NOMO-1 treated with DMSO at 0.1 percent for 48 hours (cell line): ENCODE results near the gene KRTAP10-12.

Source experiments
- DNase-seq: peaks from one replicate; lab custom pipeline; 2025; ENCODE audit not compliant: unreplicated experiment; lab: John Stamatoyannopoulos, UW

The KRTAP10-12 gene

GRCh38 chr21:44730951-44731579 lies 34.1 kb downstream of the KRTAP10-12 start:
- DNase-seq = peak; percentile 26

DNA sequence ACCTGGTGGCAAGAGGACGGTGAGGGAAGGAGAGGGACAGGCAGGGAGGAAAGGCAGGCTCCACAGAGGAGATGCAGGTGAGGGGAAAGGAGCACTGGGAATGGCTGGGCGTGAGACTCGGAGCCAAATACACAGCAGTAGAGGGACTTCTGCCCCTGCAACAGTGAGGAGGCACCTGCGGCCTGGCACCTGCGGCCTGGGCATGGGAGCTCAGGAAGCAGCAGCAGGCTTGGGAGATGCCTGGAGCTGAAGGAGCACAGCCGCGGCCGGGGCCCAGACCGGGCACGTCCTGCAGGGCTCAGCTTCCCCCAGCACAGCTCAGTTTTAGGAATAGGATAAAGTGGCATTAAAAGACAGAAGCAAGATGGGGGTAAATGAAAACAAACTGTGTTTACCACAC lies 35.3 kb downstream of the KRTAP10-12 start:
- no peak for DNase-seq

- DNase-seq = no peak
Measured at GRCh38 chr21:44732956-44733355, 36.0 kb downstream of the KRTAP10-12 start.

- DNase-seq = no peak
Measured at GRCh38 chr21:44734026-44734745, 37.2 kb downstream of the KRTAP10-12 start.

DNA sequence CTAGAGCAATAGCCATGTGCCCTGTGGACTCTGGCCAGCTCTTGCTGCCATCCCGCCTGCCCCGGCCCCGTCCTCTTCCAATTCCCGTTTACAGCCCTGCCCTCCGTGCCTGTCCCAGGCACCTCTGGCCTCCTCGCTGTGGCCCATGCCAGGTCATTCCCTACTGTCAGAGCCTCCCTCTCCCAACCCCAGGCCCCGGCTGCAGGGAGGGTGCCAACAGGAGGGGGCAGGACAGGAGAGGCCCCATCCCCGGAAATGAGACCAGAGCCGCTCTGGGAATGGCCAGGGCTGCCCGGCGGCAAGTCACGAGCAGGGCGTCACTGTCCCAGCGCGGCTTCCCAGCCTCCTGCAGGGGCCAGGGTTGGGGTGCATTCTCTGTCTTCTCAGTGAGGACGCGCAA lies 37.9 kb downstream of the KRTAP10-12 start:
- DNase-seq = no peak

DNA sequence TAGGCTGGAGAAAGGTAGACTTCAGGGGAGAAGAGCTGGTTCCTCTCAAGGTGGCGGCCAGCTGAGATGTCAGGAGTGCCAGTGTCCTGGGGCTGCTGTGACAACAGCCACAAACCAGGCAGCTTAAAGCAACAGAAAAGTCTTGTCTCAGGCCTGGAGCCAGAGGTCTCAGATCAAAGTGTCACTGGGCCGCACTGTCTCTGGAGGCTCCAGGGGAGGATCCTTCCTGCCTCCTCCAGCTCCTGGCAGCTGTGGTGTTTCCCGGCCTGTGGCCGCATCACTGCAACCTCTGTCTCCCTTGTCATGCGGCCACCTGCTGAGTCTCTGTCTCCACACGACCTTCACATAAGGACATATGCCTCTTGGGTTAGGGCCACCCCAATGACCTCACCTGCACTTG lies 38.8 kb downstream of the KRTAP10-12 start:
- DNase-seq = no peak

- DNase-seq = no peak
Measured at GRCh38 chr21:44736291-44737004, 39.5 kb downstream of the KRTAP10-12 start.

DNA sequence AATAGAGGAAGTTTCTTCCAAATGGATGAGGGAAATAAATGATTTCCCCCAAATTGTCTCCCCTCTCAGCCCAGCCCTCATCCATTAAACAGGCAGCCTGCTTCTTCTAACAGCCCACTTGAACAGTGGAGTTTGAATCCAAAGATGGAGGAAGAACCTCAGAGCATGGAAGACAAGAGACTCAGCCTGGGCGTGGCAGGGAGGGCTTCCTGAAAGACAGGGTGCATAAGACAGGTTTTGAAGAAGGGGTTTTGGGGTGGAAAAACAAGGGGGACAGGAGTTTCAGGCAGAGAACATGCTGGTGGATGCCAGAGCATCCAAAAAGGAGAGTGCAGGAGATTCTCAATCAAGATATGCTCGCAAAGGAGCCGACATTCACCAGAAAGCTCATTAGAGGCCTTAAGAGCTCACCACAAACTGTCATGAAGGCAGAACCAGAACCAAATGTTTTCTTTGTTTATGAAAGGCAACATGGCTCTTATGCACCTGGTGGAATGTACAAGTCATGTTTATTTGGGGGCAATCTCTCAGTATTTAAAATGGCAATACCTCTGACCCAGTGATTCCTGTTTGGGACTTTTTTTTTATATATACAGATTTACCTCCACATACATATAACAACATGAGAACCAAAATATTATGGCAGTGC lies 40.9 kb downstream of the KRTAP10-12 start:
- DNase-seq = no peak

DNA sequence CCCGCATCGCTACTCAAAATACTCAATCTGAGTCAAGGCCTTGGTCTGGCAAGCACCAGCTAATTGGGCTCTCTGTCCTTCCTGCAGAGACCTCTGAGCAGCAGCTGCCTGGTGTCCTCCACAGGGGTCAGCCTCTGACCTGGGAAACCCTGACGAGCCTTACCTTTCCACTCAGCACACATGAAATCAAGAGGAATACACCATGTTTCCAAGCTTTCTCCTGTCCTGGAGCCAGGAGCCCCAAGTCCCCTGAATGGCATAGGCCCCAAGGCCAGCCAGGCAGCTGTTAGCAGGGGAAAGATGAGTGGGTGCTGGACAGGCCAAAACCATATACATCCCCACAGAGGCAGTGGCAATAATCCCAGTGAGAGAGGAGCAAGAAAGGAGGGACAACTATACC lies 41.6 kb downstream of the KRTAP10-12 start:
- DNase-seq = no peak

DNA sequence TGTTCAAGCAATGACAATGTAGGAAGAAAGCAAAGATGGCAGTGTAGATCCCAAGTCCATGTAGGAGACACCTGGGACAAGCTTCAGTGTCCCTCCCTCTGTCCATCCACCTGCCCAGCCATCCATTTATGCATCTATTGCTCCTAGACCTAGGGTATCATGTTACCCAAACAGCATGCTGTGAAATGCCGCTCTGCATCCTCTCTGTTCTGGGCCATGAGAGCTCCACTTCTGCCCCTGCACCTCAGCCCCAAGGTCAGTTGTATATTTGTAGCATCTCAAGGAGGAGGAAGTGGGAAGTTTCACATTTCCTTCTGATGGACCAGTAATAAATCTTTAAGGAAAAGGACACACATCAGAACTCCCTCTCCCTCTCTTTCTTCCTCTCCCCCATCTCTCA lies 42.3 kb downstream of the KRTAP10-12 start:
- no peak for DNase-seq

DNA sequence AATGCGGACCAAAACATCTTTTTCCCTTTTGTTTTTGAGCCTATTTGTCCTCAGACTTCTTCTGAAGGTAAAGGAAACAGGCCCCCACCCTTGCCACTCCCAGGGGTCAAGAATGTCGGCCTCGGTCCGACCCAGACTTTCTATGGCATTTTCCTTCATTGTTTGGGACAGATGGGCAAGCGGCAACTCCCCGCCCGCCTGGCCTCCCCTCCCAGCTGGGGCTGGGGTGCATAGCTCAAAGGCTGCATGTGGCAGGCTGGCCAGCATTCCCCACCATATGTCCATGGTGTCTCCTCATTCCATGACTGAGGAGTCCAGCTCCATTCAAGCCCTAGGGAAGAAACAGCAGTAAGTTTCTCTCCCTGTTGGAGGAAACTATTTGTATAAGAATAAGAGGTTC lies 43.8 kb downstream of the KRTAP10-12 start:
- DNase-seq = no peak

GRCh38 chr21:44741921-44742320 lies 44.9 kb downstream of the KRTAP10-12 start:
- DNase-seq = no peak

DNA sequence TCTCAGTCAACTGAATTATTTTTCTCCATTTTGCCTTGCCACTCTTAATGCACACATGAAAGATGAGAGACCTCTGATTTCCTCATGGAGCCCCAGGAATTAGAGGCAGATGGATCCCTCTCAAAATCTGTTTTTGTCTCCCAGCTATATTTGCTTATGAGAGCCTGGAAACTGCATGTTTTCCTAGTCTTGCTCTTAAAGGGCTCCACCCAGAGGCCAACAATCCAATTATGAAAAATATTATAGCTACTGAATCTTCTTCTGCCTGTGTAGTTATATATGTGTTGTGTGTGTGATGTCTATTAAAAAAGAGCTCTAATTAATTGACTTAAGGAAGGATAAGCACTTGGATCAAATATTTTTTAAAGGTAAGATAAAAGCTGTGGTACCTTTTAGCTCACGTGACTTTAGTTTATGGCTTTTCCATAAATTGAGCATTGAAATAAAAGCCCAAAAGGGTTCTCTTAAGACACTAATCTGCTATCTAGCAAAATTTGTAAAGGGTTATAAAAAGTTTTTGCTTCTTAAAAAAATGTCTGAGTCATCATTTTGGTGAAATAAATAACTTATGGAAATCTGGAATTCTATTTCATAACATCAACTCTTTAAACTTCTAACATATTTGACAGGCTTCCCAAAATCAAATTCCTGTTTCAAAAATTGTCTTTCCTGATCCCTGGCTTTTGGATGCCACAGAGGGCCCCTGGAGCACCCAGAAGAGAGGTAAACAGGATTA lies 45.6 kb downstream of the KRTAP10-12 start:
- DNase-seq = no peak
